GM19099 (cell line): Measurements from ENCODE around the gene NEBL.

ENCODE experiments used
- POLR2A ChIP-seq: IDR thresholded peaks from 3 replicates; pipeline ENCODE4 v1.6.1; 2011; ENCODE audit warnings: low read depth; ENCODE audit not compliant: insufficient read length; ENCODE audit errors: extremely low read depth

NEBL gene, protein sequence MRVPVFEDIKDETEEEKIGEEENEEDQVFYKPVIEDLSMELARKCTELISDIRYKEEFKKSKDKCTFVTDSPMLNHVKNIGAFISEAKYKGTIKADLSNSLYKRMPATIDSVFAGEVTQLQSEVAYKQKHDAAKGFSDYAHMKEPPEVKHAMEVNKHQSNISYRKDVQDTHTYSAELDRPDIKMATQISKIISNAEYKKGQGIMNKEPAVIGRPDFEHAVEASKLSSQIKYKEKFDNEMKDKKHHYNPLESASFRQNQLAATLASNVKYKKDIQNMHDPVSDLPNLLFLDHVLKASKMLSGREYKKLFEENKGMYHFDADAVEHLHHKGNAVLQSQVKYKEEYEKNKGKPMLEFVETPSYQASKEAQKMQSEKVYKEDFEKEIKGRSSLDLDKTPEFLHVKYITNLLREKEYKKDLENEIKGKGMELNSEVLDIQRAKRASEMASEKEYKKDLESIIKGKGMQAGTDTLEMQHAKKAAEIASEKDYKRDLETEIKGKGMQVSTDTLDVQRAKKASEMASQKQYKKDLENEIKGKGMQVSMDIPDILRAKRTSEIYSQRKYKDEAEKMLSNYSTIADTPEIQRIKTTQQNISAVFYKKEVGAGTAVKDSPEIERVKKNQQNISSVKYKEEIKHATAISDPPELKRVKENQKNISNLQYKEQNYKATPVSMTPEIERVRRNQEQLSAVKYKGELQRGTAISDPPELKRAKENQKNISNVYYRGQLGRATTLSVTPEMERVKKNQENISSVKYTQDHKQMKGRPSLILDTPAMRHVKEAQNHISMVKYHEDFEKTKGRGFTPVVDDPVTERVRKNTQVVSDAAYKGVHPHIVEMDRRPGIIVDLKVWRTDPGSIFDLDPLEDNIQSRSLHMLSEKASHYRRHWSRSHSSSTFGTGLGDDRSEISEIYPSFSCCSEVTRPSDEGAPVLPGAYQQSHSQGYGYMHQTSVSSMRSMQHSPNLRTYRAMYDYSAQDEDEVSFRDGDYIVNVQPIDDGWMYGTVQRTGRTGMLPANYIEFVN

DNA sequence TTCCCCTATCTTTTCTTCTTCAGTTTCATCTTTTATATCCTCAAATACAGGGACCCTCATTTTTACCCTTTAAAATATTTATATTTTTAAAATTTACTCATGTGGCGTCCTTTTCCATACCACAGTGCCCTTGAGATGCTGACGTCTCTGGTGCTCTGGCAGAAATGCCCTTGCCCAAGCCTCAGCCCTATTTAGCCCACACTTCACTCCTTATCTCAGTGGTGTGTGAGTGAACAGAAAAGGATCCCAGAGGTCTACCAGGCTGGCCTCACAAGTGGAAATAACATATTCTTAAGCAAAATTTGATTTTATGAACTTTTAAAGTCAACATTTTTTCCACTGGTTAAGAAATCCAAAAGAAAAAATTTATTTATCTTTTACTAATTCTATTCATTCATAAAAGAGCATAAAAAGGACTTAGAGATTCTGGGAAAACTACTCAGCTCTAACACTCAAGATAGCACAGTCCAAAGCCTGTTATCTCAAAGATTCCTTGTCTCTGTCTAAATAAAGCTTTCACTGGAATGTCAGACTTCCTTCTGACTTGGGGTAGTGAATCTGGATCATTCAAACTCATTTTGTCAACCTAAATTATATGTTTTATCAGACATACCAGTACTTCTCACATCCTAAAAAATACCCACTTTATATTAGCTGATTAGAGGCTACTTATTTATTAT is at the start of gene NEBL:
NEBL (minus strand) TSS at position 166 of the 680 bp plus-strand sequence; CDS start at position 60, 106 bp downstream.
- TF ChIP-seq POLR2A: no peak

DNA sequence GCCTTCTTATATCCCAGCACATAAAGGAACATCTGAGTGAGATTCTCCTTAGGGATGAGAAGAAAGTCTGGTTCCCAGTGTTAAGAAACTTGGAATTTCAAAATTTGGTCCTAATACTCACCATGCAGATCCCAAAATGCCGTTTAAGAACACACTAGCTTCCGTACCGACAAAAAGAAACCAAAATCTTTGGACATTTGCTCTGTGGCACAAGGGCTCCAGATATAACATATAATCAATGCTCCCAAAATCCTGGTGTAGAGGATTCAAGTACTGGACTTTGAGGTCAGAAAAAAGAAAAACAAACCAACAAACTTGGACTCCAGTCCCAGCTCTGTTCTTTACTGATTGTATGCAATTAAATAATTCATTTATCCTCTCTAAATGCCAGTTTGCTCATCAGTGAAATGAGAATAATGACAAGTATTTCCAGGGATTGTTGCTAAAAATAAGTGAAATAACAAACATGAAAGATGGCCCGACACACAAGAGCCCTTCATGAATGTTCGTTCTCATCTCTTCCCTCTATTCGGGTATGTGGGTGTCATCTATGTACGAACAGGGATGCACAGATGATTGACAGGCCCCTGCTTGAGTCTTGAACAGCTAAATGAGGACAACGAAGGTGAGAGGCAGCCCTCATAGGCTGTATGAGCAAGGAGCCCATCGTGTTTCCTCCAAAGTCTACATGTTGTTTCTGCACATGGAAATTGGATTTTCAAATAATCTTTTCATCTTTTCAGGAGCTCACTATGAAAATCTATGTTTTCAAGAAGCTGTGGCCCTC is 48.6 kb upstream of the NEBL start:
- no peak for TF ChIP-seq POLR2A

DNA sequence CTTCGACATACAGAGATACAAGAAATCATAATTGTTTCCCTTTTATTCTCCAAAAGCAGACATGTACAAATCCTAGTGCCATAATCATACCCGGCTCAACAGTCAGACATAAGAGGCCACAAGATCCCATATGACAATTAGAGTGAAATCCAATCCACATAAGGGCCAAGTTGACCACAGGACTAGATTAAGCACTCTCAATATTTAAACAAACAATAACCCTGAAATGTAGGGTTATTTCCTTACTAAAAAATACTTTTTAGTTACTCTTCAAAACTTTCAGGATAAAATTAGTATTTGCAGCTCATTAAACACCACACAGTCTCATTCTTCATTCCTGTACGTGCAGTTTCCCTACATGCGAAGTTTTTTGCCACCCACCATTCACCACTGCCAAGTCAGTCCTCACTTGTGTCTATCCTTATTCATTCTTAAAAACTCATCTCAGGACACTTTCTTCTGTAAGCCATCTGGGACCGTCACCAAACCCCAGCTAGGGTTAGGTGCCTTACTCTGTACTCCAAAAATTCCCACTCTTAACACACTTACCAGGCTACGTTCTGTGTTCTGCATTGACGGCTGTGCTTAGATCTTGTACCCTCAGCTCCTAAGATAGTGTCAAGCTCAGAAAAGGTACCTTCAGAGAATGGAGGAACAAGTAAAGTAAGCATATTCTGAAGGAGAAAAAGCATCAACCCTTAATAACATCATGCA is 47.8 kb upstream of the NEBL start:
- TF ChIP-seq POLR2A: no peak

DNA sequence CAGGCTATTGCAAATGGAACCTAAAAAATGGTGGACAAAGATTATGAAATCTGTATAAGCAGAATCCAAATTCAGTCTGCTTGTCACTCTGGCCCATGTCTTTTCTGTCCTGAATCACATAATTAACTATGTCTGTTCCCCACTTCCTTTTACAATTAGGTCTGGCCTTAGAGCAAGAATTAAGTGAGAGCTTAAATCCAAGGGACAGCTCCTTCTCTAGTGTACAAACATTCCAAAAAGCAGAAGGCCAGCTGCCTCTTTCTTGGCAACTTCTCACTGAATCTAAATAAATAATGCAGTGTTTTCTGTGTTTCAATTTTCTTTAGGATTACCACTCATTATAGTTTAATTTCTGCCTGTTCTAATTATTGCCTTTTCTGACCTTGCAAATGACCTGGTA is 39.3 kb upstream of the NEBL start:
- no peak for TF ChIP-seq POLR2A

DNA sequence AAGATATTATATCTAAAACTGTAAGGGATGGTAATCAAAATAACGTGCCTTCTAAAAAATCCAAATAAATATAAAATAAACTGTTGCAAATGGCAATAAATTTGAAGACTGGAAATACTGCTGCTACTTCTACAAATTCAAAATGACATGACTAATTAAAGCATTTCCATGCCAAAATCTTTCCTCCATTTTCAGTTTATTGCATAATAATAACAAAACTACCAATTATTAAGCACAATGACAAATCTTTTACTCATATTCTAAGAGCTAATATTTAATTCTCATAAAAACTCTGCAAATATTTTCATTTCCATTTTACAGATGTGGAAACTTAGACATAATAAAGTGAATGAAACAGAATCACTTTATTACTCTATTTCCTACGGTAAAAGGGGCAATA is 38.8 kb upstream of the NEBL start:
- no peak for TF ChIP-seq POLR2A

DNA sequence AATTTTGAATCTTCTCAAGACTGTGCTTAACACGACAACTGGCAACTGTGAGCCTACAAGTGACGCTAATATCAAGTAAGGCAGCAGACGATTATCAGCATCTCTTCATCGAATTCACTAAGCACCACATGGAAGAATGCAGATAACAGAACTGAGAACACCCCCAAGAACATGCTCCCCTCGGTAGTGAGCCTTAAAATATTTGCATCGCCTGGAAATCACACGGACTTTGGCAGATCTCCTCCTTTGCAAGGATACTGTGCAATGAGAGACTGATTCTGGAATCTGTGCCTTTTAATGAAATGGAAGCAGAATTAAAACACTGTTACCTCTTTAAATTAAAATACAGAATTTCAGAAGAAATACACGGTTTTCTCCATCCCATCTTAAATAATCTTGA is 38.2 kb upstream of the NEBL start:
- TF ChIP-seq POLR2A: no peak

DNA sequence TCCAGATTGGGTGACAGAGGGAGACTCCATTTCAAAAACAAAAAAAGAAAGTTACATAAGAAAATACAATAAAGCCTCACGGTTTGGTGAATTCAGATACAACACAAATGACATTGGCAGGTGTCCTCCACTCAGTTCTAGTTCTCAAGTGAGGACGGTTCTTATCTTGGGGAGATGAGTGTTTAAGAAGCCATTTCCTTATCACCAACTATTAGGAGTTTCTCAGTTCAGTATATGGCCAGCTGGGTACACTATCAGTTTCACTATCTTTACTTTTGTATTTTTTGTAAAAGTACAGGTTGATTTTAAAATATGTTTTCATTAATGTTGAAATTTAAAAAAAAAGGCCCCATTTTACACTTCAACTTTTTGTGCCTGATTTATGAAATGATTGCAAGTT is 36.6 kb upstream of the NEBL start:
- no peak for TF ChIP-seq POLR2A

DNA sequence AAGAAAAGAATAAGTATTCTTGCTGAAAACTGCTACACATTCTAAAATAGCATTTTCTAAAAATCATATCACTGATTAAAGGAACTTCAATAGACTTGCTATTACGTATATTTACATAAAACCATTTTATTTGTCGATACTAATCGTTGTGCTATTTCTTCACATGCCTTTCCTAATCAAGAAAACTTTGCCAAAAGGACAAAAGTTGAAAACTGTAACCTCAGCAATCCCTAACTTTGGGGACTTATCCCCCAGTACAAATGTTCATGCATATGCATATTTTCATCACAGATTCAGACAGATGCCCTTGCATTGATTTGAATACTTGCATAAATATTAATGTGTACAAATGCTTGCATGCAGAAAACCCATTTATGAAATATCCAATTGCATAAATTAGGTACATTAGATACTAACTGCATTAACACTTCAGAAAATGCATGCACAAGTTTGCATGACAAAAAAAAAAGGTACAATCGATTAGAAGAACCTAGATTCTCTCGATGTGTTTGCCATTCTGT is 35.6 kb upstream of the NEBL start:
- TF ChIP-seq POLR2A: no peak

DNA sequence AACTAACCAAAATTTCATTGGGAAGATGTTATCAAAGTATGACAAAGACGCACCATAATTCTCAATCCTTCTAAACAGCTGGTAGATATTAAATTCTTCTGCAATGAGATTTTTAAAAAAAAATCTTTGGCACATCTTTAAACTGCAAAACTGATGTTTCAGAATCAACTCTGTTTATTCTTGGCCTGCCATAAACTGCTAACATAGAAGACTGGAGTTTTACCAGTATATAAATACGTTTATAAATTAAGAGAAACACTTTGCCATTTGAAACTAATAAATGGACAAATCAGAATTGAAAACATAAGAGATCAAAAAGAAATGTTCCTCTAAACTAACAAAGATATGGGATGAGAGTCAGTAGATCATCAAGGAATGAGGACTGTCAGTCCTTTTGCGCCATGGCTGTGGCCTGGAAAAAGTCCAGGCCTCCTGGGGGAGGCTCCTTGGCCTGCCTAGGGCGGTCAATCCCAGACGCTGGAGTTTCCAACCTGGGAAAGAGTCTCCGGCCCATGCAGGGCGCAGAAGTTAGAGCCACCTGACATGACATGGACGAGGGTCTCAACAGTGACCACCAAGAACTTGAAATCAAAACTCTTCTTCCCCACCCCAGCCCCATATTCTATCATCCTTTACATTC is 34.2 kb upstream of the NEBL start:
- TF ChIP-seq POLR2A: no peak

DNA sequence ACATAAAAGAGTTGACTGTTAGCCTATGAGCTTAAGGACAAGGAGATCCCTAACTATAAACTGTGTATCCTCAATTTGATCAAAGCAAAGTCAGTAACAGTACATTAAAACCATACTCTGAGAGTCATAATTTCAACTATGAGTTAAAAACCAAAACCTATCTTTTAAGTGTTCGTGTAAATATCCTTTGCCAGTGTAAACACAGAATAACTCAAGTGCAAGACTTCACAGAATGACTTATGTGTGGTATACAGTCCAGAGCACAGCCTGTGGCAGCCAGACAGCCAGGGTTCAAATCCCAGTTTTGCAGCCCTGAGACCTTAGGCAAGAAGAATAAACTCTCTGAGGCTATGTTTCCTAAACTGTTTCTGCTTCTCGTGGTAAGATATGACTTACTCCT is 30.3 kb upstream of the NEBL start:
- TF ChIP-seq POLR2A: no peak

DNA sequence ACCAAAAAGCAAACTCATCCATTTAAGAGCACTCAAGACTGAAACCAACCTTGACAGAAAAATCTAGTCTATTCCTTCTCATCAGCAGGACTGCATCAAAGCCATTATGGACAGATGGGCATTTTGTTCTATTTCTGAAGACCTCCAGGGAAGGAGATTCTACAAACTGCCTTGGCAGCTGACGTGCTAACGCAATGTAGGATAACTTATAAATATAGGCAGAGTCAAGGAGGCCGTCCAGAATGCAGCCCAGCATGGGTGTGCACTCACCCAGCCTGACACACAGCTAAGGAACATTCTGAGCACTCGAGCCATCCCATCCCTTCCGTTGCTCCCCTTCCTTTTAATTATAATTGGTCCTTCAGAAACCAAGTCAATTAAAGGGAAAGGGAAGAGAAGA is 25.3 kb upstream of the NEBL start:
- TF ChIP-seq POLR2A: no peak

DNA sequence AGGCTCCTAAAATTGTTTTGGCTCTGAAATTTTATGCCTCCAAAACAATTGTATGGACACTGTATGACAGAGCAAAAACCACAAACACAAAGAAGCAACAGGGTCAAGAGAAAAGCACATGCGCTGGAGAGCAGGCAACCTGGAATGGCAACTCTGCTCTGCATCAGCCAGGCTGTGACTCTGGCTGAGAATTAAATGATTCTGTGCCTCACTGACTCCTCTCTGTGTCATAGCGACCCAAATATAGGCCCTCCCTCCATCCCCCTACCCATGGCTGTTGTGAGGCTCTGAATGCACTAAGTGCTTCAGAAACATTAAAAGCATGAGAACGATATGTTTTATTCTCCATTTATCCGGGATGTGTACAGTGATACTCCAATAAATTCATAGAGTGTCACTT is 24.9 kb upstream of the NEBL start:
- TF ChIP-seq POLR2A: no peak

DNA sequence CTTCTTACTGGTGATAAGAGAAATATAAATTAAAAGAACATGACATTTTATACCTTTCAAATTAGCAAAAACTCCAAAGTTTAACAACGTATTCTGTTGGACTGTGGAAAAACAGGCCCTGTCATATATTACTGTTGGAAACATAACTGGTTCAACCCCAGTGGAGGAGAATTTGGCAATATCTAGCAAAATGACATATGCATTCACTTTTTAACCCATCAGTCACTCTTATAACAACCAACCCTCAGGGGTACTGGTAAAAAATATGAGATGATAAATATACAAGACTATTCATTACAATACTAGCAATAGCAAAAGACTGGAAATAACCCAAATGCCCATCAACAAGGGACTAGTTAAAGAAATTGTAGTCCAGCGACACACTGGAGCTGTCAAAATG is 22.9 kb upstream of the NEBL start:
- TF ChIP-seq POLR2A: no peak
